Naive thymus-derived CD4-positive, alpha-beta T cell (primary cell): ENCODE measurements around the gene OAS1. TPM values are rescaled to one million over a fixed set of nuclear protein-coding genes. Genes with fewer than 3 reads are reported as not detected.

Source experiments
- ATAC-seq: fragments of 150-1000 bp; cut with Tn5 transposase; 2 replicates; pipeline ENCODE4 v1.10.0; 2021; ENCODE audit warnings: mild to moderate bottlenecking, moderate library complexity
- CTCF ChIA-PET: fragments of 350-600 bp; sonication (Branson Sonifier 250); formaldehyde crosslinking; loops from one replicate; lab custom pipeline; 2021; ENCODE audit warnings: antibody characterized with exemption; lab: Charles Lee
- POLR2A ChIA-PET: fragments of 350-600 bp; sonication (Branson Sonifier 250); formaldehyde crosslinking; loops from one replicate; lab custom pipeline; 2021; ENCODE audit warnings: antibody characterized with exemption, inconsistent platforms; lab: Charles Lee
- DNase-seq, 9 donors: peaks; one replicate each; pipeline versions ENCODE4 v3.0.0 to v3.0.0-alpha.2; 2020 to 2022; ENCODE audit warnings: mixed read lengths in 1 of 9
- H3K27ac ChIP-seq: one replicate; pipeline ENCODE4 v1.7.0; 2013; ENCODE audit warnings: mild to moderate bottlenecking, low read depth, low read length, moderate library complexity
- H3K27me3 ChIP-seq, 2 donors: one replicate each; pipeline ENCODE4 v1.7.0; 2013; ENCODE audit warnings: low read length in 2 of 2, mild to moderate bottlenecking in 2 of 2, moderate library complexity in 2 of 2; ENCODE audit not compliant: control insufficient read depth in 2 of 2, insufficient read depth in 2 of 2
- H3K36me3 ChIP-seq, 3 experiments: 1 replicate in 2 of 3; 2 replicates in 1 of 3; pipeline ENCODE4 v1.7.0; 2013; ENCODE audit warnings: low read length in 3 of 3, mild to moderate bottlenecking in 3 of 3, moderate library complexity in 1 of 3; ENCODE audit not compliant: insufficient read depth in 3 of 3, control insufficient read depth in 2 of 3
- H3K4me1 ChIP-seq, 2 donors: one replicate each; pipeline ENCODE4 v1.7.0; 2013; ENCODE audit warnings: low read length in 2 of 2, mild to moderate bottlenecking in 2 of 2, moderate library complexity in 1 of 2; ENCODE audit not compliant: control insufficient read depth in 2 of 2, insufficient read depth in 2 of 2
- H3K4me3 ChIP-seq: 2 replicates; pipeline ENCODE4 v1.7.0; 2013; ENCODE audit warnings: mild to moderate bottlenecking, low read length
- H3K9me3 ChIP-seq, 3 experiments: 1 replicate in 2 of 3; 2 replicates in 1 of 3; pipeline ENCODE4 v1.7.0; 2013; ENCODE audit warnings: low read length in 3 of 3; ENCODE audit not compliant: control insufficient read depth in 2 of 3
- H3K27ac Mint-ChIP-seq, 9 donors: one replicate each; pipeline ENCODE4 v1.8.0; 2020 to 2022; ENCODE audit warnings: mixed read lengths in 9 of 9, mild to moderate bottlenecking in 8 of 9, moderate library complexity in 5 of 9, inconsistent platforms in 2 of 9
- H3K27me3 Mint-ChIP-seq, 5 donors: one replicate each; pipeline ENCODE4 v1.8.0; 2021 to 2022; ENCODE audit warnings: mixed read lengths in 5 of 5, mild to moderate bottlenecking in 1 of 5
- H3K36me3 Mint-ChIP-seq, 5 donors: one replicate each; pipeline ENCODE4 v1.8.0; 2020 to 2022; ENCODE audit warnings: mixed read lengths in 5 of 5, mild to moderate bottlenecking in 3 of 5, inconsistent platforms in 1 of 5
- H3K4me1 Mint-ChIP-seq, 7 donors: one replicate each; pipeline ENCODE4 v1.8.0; 2020 to 2022; ENCODE audit warnings: mixed read lengths in 7 of 7, mild to moderate bottlenecking in 3 of 7, inconsistent platforms in 1 of 7
- H3K4me3 Mint-ChIP-seq, 10 donors: one replicate each; pipeline ENCODE4 v1.8.0; 2020 to 2022; ENCODE audit warnings: mild to moderate bottlenecking in 10 of 10, mixed read lengths in 10 of 10, moderate library complexity in 6 of 10, inconsistent platforms in 2 of 10
- H3K9me3 Mint-ChIP-seq, 11 donors: one replicate each; pipeline ENCODE4 v1.8.0; 2020 to 2022; ENCODE audit warnings: mixed read lengths in 11 of 11, mild to moderate bottlenecking in 4 of 11, inconsistent platforms in 1 of 11, moderate library complexity in 1 of 11
- intact Hi-C, 2 donors: fragments of 100-400 bp; cut with micrococcal nuclease; formaldehyde crosslinking; loops; one replicate each; pipeline ENCODE4 v1.15.1; 2023
- polyA plus RNA-seq, 2 donors: library from polyadenylated mRNA; unstranded; fragments of 300-500 nt; fragmentation: Illumina TruSeq; gene quantifications; one replicate each; pipeline ENCODE4 v1.2.3, GENCODE V29; 2021
- total RNA-seq, 6 experiments: library from RNA in 5 of 6; stranded (reverse) in 5 of 6; gene quantifications; 1 replicate in 5 of 6; 2 replicates in 1 of 6; pipeline ENCODE4 v1.2.3 and lab custom pipeline; 2021 to 2026

OAS1 gene
- total and polyA plus RNA-seq, 7 experiments from 2014 or later: 5.1 to 169 (median 9.2) TPM

DNA sequence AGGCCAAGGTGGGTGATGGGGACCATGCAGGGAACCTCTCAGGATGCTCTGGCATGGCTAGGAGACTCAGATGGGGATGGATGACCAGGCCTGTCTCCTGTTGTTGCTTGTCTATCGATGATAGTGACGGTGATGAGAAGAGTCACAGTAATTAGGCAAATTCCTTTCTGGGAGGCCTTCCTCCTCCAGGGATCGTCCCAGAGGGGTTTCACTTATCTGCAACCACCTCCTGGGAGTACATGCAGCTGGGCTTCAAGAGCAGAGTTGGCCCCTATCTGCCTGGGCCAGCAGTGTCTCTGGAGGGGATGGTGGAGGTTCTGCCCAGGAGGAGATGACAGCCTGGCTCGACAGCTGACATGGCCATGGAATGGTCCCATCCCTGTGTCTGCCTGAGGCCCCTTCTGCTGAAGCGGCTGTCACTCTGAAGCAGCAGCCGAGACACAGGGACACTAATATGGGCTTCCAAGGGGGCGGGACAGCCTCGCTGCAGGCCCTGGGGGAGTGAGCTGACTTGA, 27.5 kb upstream of the OAS1 start:
- intact Hi-C loops: no loop called here
- Mint-ChIP-seq H3K36me3 (no peaks in the 10 kb centered on the region), H3K27me3 (peaks cover 35 to 58% (median 41%) of the 10 kb centered on the region in 5 donors), H3K9me3 (no peaks in the 10 kb centered on the region), H3K4me3 (no peak overlapping the region), H3K4me1 (no peaks in the 10 kb centered on the region), H3K27ac (no peak overlapping the region)
- Histone ChIP-seq H3K4me3 (no peak overlapping the region), H3K9me3 (no peaks in the 10 kb centered on the region), H3K36me3 (no peaks in the 10 kb centered on the region), H3K27me3 (no peaks in the 10 kb centered on the region), H3K27ac (no peak overlapping the region), H3K4me1 (no peaks in the 10 kb centered on the region)
- POLR2A ChIA-PET: no interaction called here
- ATAC-seq: no peak
- DNase-seq: no peak
- CTCF ChIA-PET: no interaction called here

DNA sequence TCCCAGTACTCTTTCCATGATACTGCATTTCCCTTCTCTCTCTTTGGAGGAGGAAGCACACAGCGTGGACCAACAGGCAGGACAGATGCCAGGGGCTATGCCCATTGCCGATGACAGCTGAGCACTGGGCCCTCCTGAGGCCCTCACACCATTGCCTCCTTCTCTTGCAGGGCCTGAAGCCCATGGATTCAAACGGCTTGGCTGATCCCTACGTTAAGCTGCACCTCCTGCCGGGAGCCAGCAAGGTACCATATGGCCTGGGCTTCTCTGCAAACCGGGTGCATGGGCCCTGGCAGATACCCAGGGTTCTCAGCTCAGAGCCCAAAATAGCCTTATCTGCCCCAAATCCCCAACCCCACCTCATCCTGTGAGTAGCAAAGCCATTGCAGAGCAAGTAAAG, 25.2 kb upstream of the OAS1 start:
- CTCF ChIA-PET: no interaction called here
- intact Hi-C loops: no loop called here
- no peak overlapping the region for H3K27ac Mint-ChIP-seq

DNA sequence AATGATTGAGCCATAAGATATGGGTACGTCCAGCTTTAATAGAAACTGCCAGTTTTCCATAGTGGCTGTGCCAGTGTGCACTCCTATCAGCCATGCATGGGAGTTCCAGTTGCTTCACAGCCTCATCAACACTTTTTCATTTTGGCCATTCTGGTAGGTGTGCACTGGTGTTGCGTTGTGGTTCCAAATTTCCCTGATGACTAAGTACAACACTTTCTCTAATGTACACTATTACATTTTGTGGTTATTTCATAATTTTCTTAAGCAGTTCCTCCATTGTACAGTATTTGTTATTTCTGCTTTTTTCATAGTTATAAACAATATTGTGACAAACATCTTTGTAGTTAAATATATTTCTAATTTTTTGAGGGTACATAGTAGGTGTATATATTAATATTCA, 21.5 kb upstream of the OAS1 start:
- ChIA-PET POLR2A (no interaction called here), CTCF (no interaction called here)
- intact Hi-C loops: no loop called here
- no peak overlapping the region for H3K4me3 ChIP-seq
- no peaks in the 10 kb centered on the region for H3K36me3 ChIP-seq
- H3K27ac Mint-ChIP-seq: no peak overlapping the region
- H3K9me3 ChIP-seq: no peaks in the 10 kb centered on the region
- H3K27ac ChIP-seq: no peak overlapping the region
- peaks cover 17 to 40% (median 21%) of the 10 kb centered on the region in 5 donors for H3K27me3 Mint-ChIP-seq
- no peaks in the 10 kb centered on the region for H3K4me1 ChIP-seq
- peak; percentile 49 for ATAC-seq
- peaks cover 0 to 7% (median 1%) of the 10 kb centered on the region in 11 donors for H3K9me3 Mint-ChIP-seq
- H3K4me3 Mint-ChIP-seq: no peak overlapping the region
- H3K36me3 Mint-ChIP-seq: peaks cover 0 to 6% (median 0%) of the 10 kb centered on the region in 5 donors
- DNase-seq: no peak
- no peaks in the 10 kb centered on the region for H3K4me1 Mint-ChIP-seq
- H3K27me3 ChIP-seq: no peaks in the 10 kb centered on the region

More for the DNA sequence above, 25.2 kb upstream of the OAS1 start:
- no peak overlapping the region for H3K4me3 Mint-ChIP-seq
- no peaks in the 10 kb centered on the region for H3K4me1 Mint-ChIP-seq
- H3K9me3 ChIP-seq: no peaks in the 10 kb centered on the region
- H3K4me3 ChIP-seq: no peak overlapping the region
- H3K27ac ChIP-seq: no peak overlapping the region
- DNase-seq: no peak
- H3K36me3 Mint-ChIP-seq: peaks cover 0 to 6% (median 0%) of the 10 kb centered on the region in 5 donors
- H3K36me3 ChIP-seq: no peaks in the 10 kb centered on the region
- H3K9me3 Mint-ChIP-seq: peaks cover 0 to 7% (median 0%) of the 10 kb centered on the region in 11 donors
- ATAC-seq: no peak
- no peaks in the 10 kb centered on the region for H3K4me1 ChIP-seq
- POLR2A ChIA-PET: no interaction called here
- peaks cover 27 to 55% (median 31%) of the 10 kb centered on the region in 5 donors for H3K27me3 Mint-ChIP-seq
- no peaks in the 10 kb centered on the region for H3K27me3 ChIP-seq

DNA sequence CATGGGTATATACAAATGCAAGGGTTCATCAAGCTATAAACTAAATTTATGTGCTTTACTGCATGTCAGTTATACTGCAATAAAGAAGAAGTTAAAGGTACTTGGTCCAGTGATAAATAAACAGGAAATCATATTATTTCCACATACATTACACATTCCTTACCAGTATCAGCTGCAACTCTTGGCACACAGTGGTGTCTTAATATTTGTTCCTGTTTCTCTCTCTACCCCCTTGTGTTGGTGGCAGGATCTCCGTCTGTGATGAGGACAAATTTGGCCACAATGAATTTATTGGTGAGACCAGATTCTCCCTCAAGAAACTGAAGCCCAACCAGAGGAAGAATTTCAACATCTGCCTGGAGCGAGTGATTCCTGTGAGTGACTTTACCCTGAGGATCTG, 19.2 kb upstream of the OAS1 start:
- H3K4me3 ChIP-seq: no peak overlapping the region
- CTCF ChIA-PET: no interaction called here
- no peak overlapping the region for H3K4me3 Mint-ChIP-seq

DNA sequence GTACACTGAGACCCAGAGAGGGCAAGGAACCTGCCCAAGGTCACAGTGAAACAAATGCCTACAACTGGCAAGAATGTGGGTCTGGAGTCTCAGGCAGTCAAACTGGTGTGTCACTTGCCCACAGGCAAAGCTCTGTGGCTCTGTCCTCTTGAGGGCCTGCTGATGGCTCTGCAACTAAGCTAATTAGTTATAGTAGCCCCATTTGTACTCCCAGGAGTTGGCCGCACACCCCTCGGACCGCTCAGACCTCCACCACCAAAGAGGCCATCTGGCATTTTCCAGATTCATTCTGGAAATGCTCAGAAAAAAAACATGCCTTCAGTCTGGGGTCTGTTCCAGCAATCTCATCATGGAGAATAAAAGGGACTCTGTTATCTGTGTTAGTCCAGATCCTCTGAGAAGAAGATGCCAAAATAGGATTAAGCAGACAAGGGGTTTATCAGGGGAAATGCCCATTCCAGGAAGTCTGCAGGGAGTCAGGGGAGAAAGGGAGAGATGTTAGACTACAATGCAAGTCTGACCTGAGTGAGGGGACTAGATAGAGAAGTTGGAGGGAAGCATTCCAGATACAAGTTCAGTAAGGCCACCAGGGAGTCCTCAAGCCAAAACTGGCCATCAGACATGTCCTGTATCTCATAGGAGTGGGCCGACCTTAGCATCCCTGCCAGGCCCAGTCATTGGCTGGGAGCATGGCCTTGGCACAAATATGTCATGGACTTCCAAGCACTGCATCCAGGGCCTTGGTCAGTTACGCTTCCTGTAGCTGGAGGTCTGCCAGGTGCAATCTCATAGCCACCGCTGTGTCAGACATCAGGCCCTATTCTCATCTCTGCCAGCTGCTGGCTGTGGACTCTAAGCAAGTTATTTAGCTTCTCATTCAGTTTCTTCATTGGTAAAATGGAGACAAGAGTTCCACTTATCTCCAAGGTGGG, 15.4 kb upstream of the OAS1 start:
- H3K4me1 Mint-ChIP-seq: peaks cover 0 to 4% (median 0%) of the 10 kb centered on the region in 7 donors
- ATAC-seq (no peak), DNase-seq (no peak)
- peaks cover 0 to 1% (median 0%) of the 10 kb centered on the region in 11 donors for H3K9me3 Mint-ChIP-seq
- no peaks in the 10 kb centered on the region for H3K4me1 ChIP-seq
- H3K4me3 ChIP-seq: no peak overlapping the region
- CTCF ChIA-PET: no interaction called here
- no peaks in the 10 kb centered on the region for H3K9me3 ChIP-seq
- H3K4me3 Mint-ChIP-seq: no peak overlapping the region
- no peak overlapping the region for H3K27ac Mint-ChIP-seq
- H3K27me3 Mint-ChIP-seq: peaks cover 3 to 21% (median 8%) of the 10 kb centered on the region in 5 donors
- POLR2A ChIA-PET: no interaction called here
- intact Hi-C loops: no loop called here
- no peaks in the 10 kb centered on the region for H3K27me3 ChIP-seq
- no peaks in the 10 kb centered on the region for H3K36me3 ChIP-seq
- no peak overlapping the region for H3K27ac ChIP-seq
- peaks cover 0 to 1% (median 0%) of the 10 kb centered on the region in 5 donors for H3K36me3 Mint-ChIP-seq

More for the DNA sequence above, 19.2 kb upstream of the OAS1 start:
- ATAC-seq (peak; percentile 69), DNase-seq (no peak)
- no peaks in the 10 kb centered on the region for H3K4me1 ChIP-seq
- intact Hi-C loops: no loop called here
- peaks cover 13 to 26% (median 15%) of the 10 kb centered on the region in 5 donors for H3K27me3 Mint-ChIP-seq
- no peaks in the 10 kb centered on the region for H3K27me3 ChIP-seq
- POLR2A ChIA-PET: no interaction called here
- H3K36me3 ChIP-seq: no peaks in the 10 kb centered on the region
- peaks cover 0 to 6% (median 0%) of the 10 kb centered on the region in 5 donors for H3K36me3 Mint-ChIP-seq
- no peak overlapping the region for H3K27ac ChIP-seq
- no peaks in the 10 kb centered on the region for H3K4me1 Mint-ChIP-seq
- H3K9me3 Mint-ChIP-seq: peaks cover 0 to 7% (median 1%) of the 10 kb centered on the region in 11 donors
- no peak overlapping the region for H3K27ac Mint-ChIP-seq
- no peaks in the 10 kb centered on the region for H3K9me3 ChIP-seq

DNA sequence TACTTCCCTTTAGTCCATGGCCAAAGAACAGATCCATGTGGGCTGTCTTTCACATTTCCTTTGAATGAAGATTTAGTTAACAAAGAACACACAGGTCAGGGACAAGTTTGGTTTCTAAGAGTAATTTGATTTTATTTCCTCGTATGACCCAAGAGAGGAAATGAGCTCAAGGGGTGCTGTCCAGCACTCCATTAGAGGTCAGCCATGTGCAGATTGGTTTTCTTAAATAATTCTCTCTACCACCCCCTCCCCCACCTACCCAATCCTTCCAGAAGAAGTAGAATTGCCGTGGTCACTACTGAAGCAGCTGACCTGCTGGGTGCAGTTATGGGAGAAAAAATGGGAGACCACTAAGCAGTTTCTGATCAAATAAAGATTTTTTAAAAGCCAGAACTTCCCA, 13.9 kb upstream of the OAS1 start:
- ChIA-PET CTCF (no interaction called here), POLR2A (no interaction called here)
- Histone ChIP-seq H3K9me3 (no peaks in the 10 kb centered on the region), H3K27me3 (no peaks in the 10 kb centered on the region), H3K36me3 (no peaks in the 10 kb centered on the region), H3K4me3 (no peak overlapping the region), H3K27ac (no peak overlapping the region), H3K4me1 (no peaks in the 10 kb centered on the region)
- H3K27me3 Mint-ChIP-seq: peaks cover 0 to 29% (median 5%) of the 10 kb centered on the region in 5 donors
- H3K4me3 Mint-ChIP-seq: no peak overlapping the region
- peaks cover 0 to 1% (median 0%) of the 10 kb centered on the region in 11 donors for H3K9me3 Mint-ChIP-seq
- H3K27ac Mint-ChIP-seq: no peak overlapping the region
- intact Hi-C loops: no loop called here
- no peaks in the 10 kb centered on the region for H3K36me3 Mint-ChIP-seq
- DNase-seq: no peak
- H3K4me1 Mint-ChIP-seq: peaks cover 0 to 4% (median 0%) of the 10 kb centered on the region in 7 donors
- no peak for ATAC-seq
